Measurements from ENCODE around the gene PRKCB.

- no peak for TF ChIP-seq CTCF (IDR thresholded peaks at IDR 0.05; ENCODE audit: insufficient read depth, low read length)
- TF ChIP-seq POLR2AphosphoS5 (IDR thresholded peaks at IDR 0.05; ENCODE audit: low read depth): no peak
- TF ChIP-seq GABPA (IDR thresholded peaks at IDR 0.05; ENCODE audit: low read depth): no peak
- TF ChIP-seq REST (IDR thresholded peaks at IDR 0.05; ENCODE audit: insufficient replicate concordance, low read depth): no peak
- TF ChIP-seq SPI1 (IDR thresholded peaks at IDR 0.05; ENCODE audit: borderline replicate concordance, low read depth): no peak
Measured at GRCh38 chr16:23976524-23976923, 140.7 kb downstream of the PRKCB start.

All from HL-60 (cell line).